ENCODE results near the gene ETHE1. TPM values are rescaled to one million over a fixed set of nuclear protein-coding genes. Genes with fewer than 3 reads are reported as not detected.
A peak's percentile ranks its signal among the peaks of the same experiment; 100 is the strongest.

Gene ETHE1
- total RNA-seq, 1 donor from 2014 or later: 183 TPM

GRCh38 chr19:43533546-43534304, 6.7 kb upstream of the ETHE1 start:
- TF ChIP-seq, protein P1, sequence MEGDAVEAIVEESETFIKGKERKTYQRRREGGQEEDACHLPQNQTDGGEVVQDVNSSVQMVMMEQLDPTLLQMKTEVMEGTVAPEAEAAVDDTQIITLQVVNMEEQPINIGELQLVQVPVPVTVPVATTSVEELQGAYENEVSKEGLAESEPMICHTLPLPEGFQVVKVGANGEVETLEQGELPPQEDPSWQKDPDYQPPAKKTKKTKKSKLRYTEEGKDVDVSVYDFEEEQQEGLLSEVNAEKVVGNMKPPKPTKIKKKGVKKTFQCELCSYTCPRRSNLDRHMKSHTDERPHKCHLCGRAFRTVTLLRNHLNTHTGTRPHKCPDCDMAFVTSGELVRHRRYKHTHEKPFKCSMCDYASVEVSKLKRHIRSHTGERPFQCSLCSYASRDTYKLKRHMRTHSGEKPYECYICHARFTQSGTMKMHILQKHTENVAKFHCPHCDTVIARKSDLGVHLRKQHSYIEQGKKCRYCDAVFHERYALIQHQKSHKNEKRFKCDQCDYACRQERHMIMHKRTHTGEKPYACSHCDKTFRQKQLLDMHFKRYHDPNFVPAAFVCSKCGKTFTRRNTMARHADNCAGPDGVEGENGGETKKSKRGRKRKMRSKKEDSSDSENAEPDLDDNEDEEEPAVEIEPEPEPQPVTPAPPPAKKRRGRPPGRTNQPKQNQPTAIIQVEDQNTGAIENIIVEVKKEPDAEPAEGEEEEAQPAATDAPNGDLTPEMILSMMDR (IDR thresholded peaks at IDR 0.05; ENCODE audit: insufficient read depth, low read length, severe bottlenecking): no peak
- H3K4me3 ChIP-seq (ENCODE audit: low read depth, low read length): peak overlapping the region; percentile 62
- H3K27me3 ChIP-seq (ENCODE audit: control insufficient read depth, insufficient read depth, low read length): no peaks in the 10 kb centered on the region
- DNase-seq (ENCODE audit: low read depth) (peak; percentile 98), FAIRE-seq (no peak)
- H3K36me3 ChIP-seq (ENCODE audit: control insufficient read depth, insufficient read depth, low read length): no peaks in the 10 kb centered on the region

DNA sequence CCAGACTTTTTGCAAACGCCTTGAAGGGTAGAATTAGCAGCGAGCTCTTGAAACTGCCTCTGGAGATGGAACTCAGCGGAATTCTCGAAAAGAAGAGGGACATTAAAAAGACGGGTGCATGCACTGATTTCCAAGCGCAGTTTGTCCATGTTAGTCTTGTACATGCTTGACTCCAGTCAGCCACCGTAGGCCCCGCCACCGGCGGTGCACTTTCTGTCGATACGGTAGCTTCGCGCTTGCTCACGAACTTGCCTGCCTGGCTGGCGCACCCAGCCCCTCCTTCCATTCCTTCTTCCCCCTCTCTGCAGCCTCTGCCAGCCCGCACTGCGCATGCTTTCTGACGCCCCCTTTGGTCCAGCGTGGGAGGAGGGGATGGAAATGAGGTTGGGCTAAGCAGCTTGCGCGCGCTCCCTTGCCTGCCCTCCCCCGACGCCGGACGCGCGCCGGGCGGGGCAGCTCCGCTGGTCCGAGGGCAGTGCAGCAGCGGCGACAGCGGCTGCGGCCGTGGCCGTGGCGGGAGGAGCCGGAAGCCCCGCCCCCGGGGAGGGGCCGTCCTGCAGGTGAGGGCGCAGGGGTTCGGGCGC, 6.1 kb upstream of the ETHE1 start, which contains the start of gene ZNF575:
TSS of gene ZNF575 (plus strand) at position 227 of the 584 bp plus-strand sequence. CDS start 1,235 bp downstream, outside the sequence.
- FAIRE-seq: peak; percentile 82
- TF ChIP-seq, protein P1 (IDR thresholded peaks at IDR 0.05; ENCODE audit: insufficient read depth, low read length, severe bottlenecking): no peak
- no peaks in the 10 kb centered on the region for H3K36me3 ChIP-seq (ENCODE audit: control insufficient read depth, insufficient read depth, low read length)
- peak; percentile 85 for DNase-seq (ENCODE audit: low read depth)
- peak within 1 kb of the TSS; percentile 62 for H3K4me3 ChIP-seq (ENCODE audit: low read depth, low read length)
- H3K27me3 ChIP-seq (ENCODE audit: control insufficient read depth, insufficient read depth, low read length): no peaks in the 10 kb centered on the region

DNA sequence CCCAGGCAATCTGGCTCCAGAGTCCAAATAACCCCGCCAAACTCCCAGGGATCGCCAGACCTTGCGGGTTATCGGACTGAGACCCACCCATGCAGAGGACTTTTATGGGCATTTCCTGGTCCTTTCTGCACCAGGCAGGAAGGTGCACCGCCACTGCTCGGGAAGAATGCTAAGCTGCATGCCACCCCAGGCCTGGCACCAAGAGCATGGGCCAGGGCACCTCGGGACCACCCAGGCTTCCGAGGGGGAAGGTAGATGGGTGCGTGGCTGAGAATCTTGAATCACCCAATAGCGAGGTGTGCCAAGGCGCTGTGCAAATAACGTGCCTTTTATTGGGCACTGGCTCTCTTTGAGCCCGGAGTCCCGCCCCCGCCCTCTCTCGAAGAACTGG, 5.6 kb upstream of the ETHE1 start:
- H3K36me3 ChIP-seq (ENCODE audit: control insufficient read depth, insufficient read depth, low read length): no peaks in the 10 kb centered on the region
- FAIRE-seq: no peak
- no peaks in the 10 kb centered on the region for H3K27me3 ChIP-seq (ENCODE audit: control insufficient read depth, insufficient read depth, low read length)
- TF ChIP-seq, protein P1 (IDR thresholded peaks at IDR 0.05; ENCODE audit: insufficient read depth, low read length, severe bottlenecking): no peak
- no peak for DNase-seq (ENCODE audit: low read depth)
- peak overlapping the region; percentile 62 for H3K4me3 ChIP-seq (ENCODE audit: low read depth, low read length)

DNA sequence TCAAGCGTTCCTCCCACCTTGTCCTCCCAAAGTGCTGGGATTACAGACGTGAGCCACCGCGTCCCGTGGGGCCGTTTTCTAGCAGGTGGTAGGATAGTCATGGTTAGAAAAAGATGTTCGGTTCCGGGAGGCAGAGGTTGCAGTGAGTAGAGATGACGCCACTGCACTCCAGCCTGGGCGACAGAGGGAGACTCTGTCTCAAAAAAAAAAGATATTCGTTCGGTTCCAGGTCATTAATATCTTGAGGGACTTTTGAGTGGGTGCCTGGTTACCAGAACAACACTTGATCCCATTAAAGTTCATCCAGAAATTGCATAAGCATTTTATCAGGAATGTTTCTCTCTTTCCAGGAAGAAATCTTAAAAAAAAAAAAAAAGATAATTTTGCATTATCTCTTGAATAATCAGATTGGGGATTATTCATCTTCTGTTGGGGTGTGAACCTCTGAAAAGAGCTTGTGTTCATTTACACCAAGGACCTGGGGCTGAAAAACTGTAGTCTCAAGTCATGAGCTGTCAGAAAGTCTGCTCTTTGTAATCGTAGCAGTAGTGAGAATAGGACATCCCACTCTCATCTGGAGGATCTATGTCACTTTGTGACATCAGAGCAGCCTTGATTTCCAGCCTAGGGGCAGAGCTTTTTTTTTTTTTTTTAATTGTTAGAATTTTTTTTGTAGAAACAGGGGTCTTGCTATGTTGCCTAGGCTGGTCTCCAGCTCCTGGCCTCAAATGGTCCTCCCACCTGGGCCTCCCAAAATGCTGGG, 1.0 kb upstream of the ETHE1 start:
- no peaks in the 10 kb centered on the region for H3K27me3 ChIP-seq (ENCODE audit: control insufficient read depth, insufficient read depth, low read length)
- no peaks in the 10 kb centered on the region for H3K36me3 ChIP-seq (ENCODE audit: control insufficient read depth, insufficient read depth, low read length)
- DNase-seq (ENCODE audit: low read depth) (no peak), FAIRE-seq (no peak)
- TF ChIP-seq, protein P1 (IDR thresholded peaks at IDR 0.05; ENCODE audit: insufficient read depth, low read length, severe bottlenecking): no peak
- H3K4me3 ChIP-seq (ENCODE audit: low read depth, low read length): no peak overlapping the region

GRCh38 chr19:43525836-43526771, 897 bp downstream of the ETHE1 start:
- TF ChIP-seq, protein P1 (IDR thresholded peaks at IDR 0.05; ENCODE audit: insufficient read depth, low read length, severe bottlenecking): no peak
- H3K36me3 ChIP-seq (ENCODE audit: control insufficient read depth, insufficient read depth, low read length): peaks cover 4% of the 10 kb centered on the region
- H3K4me3 ChIP-seq (ENCODE audit: low read depth, low read length): peak overlapping the region; percentile 85
- FAIRE-seq: no peak
- H3K27me3 ChIP-seq (ENCODE audit: control insufficient read depth, insufficient read depth, low read length): no peaks in the 10 kb centered on the region
- DNase-seq (ENCODE audit: low read depth): no peak

Data from bronchial epithelial cell (primary cell).